Loucy (cell line): ENCODE measurements around the gene IL17RD.

Experiments used
- H2AFZ ChIP-seq: fragments of 200-600 bp; sonication (generic); 2 replicates; pipeline ENCODE4 v1.6.0; 2016; ENCODE audit warnings: antibody characterized with exemption, mild to moderate bottlenecking, low read length, moderate library complexity
- H3F3A ChIP-seq: fragments of 200-600 bp; 2 replicates; pipeline ENCODE4 v1.6.0; 2016; ENCODE audit warnings: antibody characterized with exemption, low read depth, mild to moderate bottlenecking
- H3K27me3 ChIP-seq: fragments of 200-600 bp; sonication (generic); 2 replicates; pipeline ENCODE4 v1.6.1; 2014; ENCODE audit warnings: low read length, mild to moderate bottlenecking; ENCODE audit not compliant: insufficient read depth, poor library complexity, severe bottlenecking
- H3K36me3 ChIP-seq: fragments of 200-600 bp; sonication (generic); 2 replicates; pipeline ENCODE4 v1.6.1; 2016; ENCODE audit warnings: low read length; ENCODE audit not compliant: insufficient read depth
- H3K4me1 ChIP-seq: fragments of 200-600 bp; sonication (generic); 2 replicates; pipeline ENCODE4 v1.5.1; 2014; ENCODE audit warnings: low read length, mild to moderate bottlenecking; ENCODE audit not compliant: insufficient read depth, poor library complexity, severe bottlenecking
- H3K4me2 ChIP-seq: fragments of 200-600 bp; sonication (generic); 2 replicates; pipeline ENCODE4 v1.6.0; 2014; ENCODE audit warnings: antibody characterized with exemption, low read length, low read depth, mild to moderate bottlenecking; ENCODE audit not compliant: poor library complexity, severe bottlenecking
- H3K4me3 ChIP-seq: fragments of 200-600 bp; sonication (generic); 2 replicates; pipeline ENCODE4 v1.5.1; 2014; ENCODE audit warnings: low read length, mild to moderate bottlenecking, mixed read lengths; ENCODE audit not compliant: poor library complexity, severe bottlenecking
- H3K79me2 ChIP-seq: fragments of 200-600 bp; sonication (generic); 2 replicates; pipeline ENCODE4 v1.6.1; 2014; ENCODE audit warnings: low read length; ENCODE audit not compliant: insufficient read depth
- H3K9ac ChIP-seq: fragments of 200-600 bp; sonication (generic); 2 replicates; pipeline ENCODE4 v1.6.0; 2014; ENCODE audit warnings: mild to moderate bottlenecking, low read depth, low read length, moderate library complexity; ENCODE audit not compliant: poor library complexity, severe bottlenecking
- H3K9me2 ChIP-seq: fragments of 200-600 bp; sonication (generic); replicated peaks from 2 replicates; pipeline ENCODE4 v1.6.1; 2016; ENCODE audit warnings: low read depth, low read length, mixed read lengths
- H3K9me3 ChIP-seq: fragments of 200-600 bp; sonication (generic); 2 replicates; pipeline ENCODE4 v1.6.1; 2014; ENCODE audit warnings: mild to moderate bottlenecking, antibody characterized with exemption, low read length, low read depth; ENCODE audit not compliant: insufficient read depth
- H4K20me1 ChIP-seq: fragments of 200-600 bp; sonication (generic); 2 replicates; pipeline ENCODE4 v1.6.0; 2014; ENCODE audit warnings: antibody characterized with exemption, low read length, mild to moderate bottlenecking; ENCODE audit not compliant: insufficient read depth, poor library complexity, severe bottlenecking
- CTCF ChIP-seq: fragments of 200-600 bp; sonication (generic); conservative IDR thresholded peaks from 2 replicates; pipeline ENCODE4 v1.5.1; 2014; ENCODE audit warnings: mild to moderate bottlenecking, antibody characterized with exemption, low read length
- EZH2phosphoT487 ChIP-seq: fragments of 200-600 bp; IDR thresholded peaks from 2 replicates; pipeline ENCODE4 v1.6.1; 2018; ENCODE audit warnings: antibody characterized with exemption, mild to moderate bottlenecking, moderate library complexity, borderline replicate concordance

Gene IL17RD

GRCh38 chr3:57126244-57126643 is 38.9 kb downstream of the IL17RD start:
- no peak overlapping the region for H3K4me2 ChIP-seq
- no peaks in the 10 kb centered on the region for H3F3A ChIP-seq
- TF ChIP-seq CTCF (no peak), EZH2phosphoT487 (no peak)
- H3K4me3 ChIP-seq: no peak overlapping the region
- peaks cover 15% of the 10 kb centered on the region for H3K4me1 ChIP-seq
- H3K9ac ChIP-seq: no peak overlapping the region
- no peaks in the 10 kb centered on the region for H3K9me2 ChIP-seq
- no peaks in the 10 kb centered on the region for H3K36me3 ChIP-seq
- no peaks in the 10 kb centered on the region for H4K20me1 ChIP-seq
- H2AFZ ChIP-seq: no peak overlapping the region
- no peaks in the 10 kb centered on the region for H3K27me3 ChIP-seq
- no peaks in the 10 kb centered on the region for H3K9me3 ChIP-seq
- H3K79me2 ChIP-seq: no peaks in the 10 kb centered on the region

GRCh38 chr3:57120451-57121174 is 44.5 kb downstream of the IL17RD start:
- Histone ChIP-seq H3K9ac (no peak overlapping the region), H3K4me2 (no peak overlapping the region), H3K4me1 (peaks cover 7% of the 10 kb centered on the region), H3K27me3 (no peaks in the 10 kb centered on the region), H2AFZ (no peak overlapping the region), H3K79me2 (no peaks in the 10 kb centered on the region), H3K4me3 (no peak overlapping the region), H4K20me1 (no peaks in the 10 kb centered on the region), H3K36me3 (no peaks in the 10 kb centered on the region), H3K9me3 (no peaks in the 10 kb centered on the region), H3K9me2 (no peaks in the 10 kb centered on the region), H3F3A (no peaks in the 10 kb centered on the region)
- TF ChIP-seq EZH2phosphoT487 (no peak), CTCF (no peak)

- Histone ChIP-seq H3K4me3 (no peak overlapping the region), H3K4me1 (peaks cover 7% of the 10 kb centered on the region), H3F3A (no peaks in the 10 kb centered on the region), H3K4me2 (no peak overlapping the region), H3K79me2 (no peaks in the 10 kb centered on the region), H4K20me1 (no peaks in the 10 kb centered on the region), H2AFZ (no peak overlapping the region), H3K27me3 (no peaks in the 10 kb centered on the region), H3K9me2 (no peaks in the 10 kb centered on the region), H3K9me3 (no peaks in the 10 kb centered on the region), H3K9ac (no peak overlapping the region), H3K36me3 (no peaks in the 10 kb centered on the region)
- no peak for TF ChIP-seq EZH2phosphoT487
- no peak for TF ChIP-seq CTCF
Observed at GRCh38 chr3:57120040-57120439, 45.1 kb downstream of the IL17RD start.
